WERI-Rb-1 (cell line): ENCODE results near the gene QSOX1.
"Not testable (repeated sequence)": the region's sequence is repeated elsewhere in the genome, so short reads cannot be mapped to it uniquely, and the experiment has no call there.

Experiments used
- DNase-seq: peaks from one replicate; pipeline ENCODE4 v3.0.0-alpha.2; 2020
- H3K27ac ChIP-seq: fragments of 250-450 bp; sonication (Bioruptor Pico); 2 replicates; pipeline ENCODE4 v1.5.1; 2020; ENCODE audit warnings: mild to moderate bottlenecking, moderate library complexity
- H3K27me3 ChIP-seq: fragments of 250-450 bp; sonication (Bioruptor Pico); 2 replicates; pipeline ENCODE4 v1.5.1; 2021; ENCODE audit warnings: mild to moderate bottlenecking, low read depth, moderate library complexity; ENCODE audit not compliant: insufficient read depth, severe bottlenecking
- H3K36me3 ChIP-seq: fragments of 250-450 bp; sonication (Bioruptor Pico); 2 replicates; pipeline ENCODE4 v1.5.1; 2020; ENCODE audit warnings: mild to moderate bottlenecking, moderate library complexity
- H3K4me3 ChIP-seq: 2 replicates; pipeline ENCODE4 v1.5.1; 2011; ENCODE audit warnings: low read depth, mild to moderate bottlenecking, control low read depth, low read length
- H3K9me3 ChIP-seq: fragments of 250-450 bp; sonication (Bioruptor Pico); 2 replicates; pipeline ENCODE4 v1.5.1; 2021; ENCODE audit warnings: mild to moderate bottlenecking, moderate library complexity; ENCODE audit not compliant: severe bottlenecking
- TF ChIP-seq, protein P1 (sequence below): IDR thresholded peaks from 2 replicates; pipeline ENCODE4 v1.5.1; 2011; ENCODE audit warnings: low read depth, mild to moderate bottlenecking, control low read depth, inconsistent platforms, low read length

QSOX1 gene

DNA sequence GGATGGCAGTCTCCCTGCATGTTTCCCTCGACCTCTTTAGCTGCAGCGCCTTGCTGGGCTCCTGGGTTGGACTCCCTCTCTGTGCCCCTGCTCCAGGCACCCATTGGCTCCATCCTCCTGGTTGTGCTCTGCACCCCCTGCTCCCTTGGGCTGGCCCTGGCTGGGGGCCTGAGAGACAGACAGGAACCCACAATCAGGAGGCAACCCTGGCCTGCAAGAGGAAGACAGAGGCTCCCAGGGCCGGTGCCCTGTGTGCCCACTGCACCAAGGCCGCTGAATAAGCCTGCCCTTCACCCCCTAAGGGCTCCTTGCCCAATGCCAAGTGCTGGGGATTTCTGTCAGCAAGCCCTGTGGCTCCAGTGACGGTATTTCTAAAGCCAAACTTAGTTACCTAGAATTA is 43.9 kb downstream of the QSOX1 start:
- H3K9me3 ChIP-seq: no peaks in the 10 kb centered on the region
- DNase-seq: no peak
- H3K4me3 ChIP-seq: peak overlapping the region; percentile 21
- TF ChIP-seq, protein P1, sequence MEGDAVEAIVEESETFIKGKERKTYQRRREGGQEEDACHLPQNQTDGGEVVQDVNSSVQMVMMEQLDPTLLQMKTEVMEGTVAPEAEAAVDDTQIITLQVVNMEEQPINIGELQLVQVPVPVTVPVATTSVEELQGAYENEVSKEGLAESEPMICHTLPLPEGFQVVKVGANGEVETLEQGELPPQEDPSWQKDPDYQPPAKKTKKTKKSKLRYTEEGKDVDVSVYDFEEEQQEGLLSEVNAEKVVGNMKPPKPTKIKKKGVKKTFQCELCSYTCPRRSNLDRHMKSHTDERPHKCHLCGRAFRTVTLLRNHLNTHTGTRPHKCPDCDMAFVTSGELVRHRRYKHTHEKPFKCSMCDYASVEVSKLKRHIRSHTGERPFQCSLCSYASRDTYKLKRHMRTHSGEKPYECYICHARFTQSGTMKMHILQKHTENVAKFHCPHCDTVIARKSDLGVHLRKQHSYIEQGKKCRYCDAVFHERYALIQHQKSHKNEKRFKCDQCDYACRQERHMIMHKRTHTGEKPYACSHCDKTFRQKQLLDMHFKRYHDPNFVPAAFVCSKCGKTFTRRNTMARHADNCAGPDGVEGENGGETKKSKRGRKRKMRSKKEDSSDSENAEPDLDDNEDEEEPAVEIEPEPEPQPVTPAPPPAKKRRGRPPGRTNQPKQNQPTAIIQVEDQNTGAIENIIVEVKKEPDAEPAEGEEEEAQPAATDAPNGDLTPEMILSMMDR: no peak
- no peaks in the 10 kb centered on the region; the same call in 1 of the 2 replicates for H3K36me3 ChIP-seq
- H3K27ac ChIP-seq: peak overlapping the region; percentile 32
- no peaks in the 10 kb centered on the region for H3K27me3 ChIP-seq

DNA sequence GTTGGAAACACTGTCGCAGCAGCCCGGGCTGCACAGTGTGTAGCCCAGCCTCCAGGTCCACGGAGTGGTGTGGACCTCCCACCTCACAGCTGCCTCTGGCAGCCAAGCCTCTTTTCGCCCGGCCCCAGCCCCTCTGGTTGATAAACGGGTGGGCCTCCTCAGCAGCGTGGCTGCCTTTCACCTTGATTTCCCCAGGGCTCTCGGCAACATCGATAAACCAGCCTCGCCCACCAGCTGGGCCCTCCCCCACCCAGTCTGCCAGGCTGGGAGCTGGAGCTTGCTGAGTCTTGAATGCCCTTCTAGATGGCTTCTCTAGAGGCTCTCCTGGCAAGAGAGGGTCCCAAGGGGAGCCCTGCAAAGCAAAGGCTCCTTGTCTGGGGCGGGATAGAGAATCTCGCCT is 44.3 kb downstream of the QSOX1 start:
- no peak for DNase-seq
- H3K36me3 ChIP-seq: no peaks in the 10 kb centered on the region; the same call in 1 of the 2 replicates
- TF ChIP-seq, protein P1: no peak

DNA sequence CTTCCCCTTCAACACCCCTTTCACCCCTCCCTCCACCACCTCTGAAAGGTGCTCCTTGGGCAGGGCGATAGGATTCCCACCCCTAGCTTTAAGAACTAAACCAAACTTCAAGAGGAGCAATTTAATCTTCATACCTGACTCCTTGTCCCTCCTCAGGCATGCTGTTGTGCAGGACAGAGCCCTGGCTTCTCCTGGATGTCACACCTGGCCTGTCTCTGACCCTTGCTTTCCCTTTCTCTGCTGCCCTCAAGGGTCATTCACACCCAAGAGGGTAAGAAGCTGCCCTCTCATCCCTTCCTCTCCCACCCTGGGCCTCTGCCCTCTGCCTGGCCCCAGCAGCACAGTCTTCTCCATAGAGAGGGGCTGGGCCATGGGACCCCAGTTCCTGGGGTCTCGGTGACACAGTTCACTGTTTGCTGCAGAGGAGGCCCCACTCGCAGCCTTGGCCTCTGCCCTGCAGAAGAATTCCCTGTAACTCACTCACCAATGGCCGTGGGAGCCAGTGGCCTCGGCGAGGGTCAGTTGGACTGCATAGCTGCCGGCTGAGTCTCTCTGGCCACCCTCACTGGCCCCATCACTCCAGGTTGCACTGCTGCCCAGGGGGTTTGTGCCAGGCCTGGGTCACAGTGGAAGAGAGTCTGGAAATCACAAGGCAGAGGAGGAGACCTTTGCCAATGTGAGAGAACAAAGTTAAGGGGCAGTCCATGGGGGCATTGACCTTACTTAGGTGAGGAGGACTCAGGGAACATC is 47.0 kb downstream of the QSOX1 start:
- no peaks in the 10 kb centered on the region for H3K27me3 ChIP-seq
- H3K36me3 ChIP-seq: no peaks in the 10 kb centered on the region
- H3K4me3 ChIP-seq: no peak overlapping the region
- DNase-seq: no peak
- no peak overlapping the region for H3K27ac ChIP-seq
- no peaks in the 10 kb centered on the region for H3K9me3 ChIP-seq
- TF ChIP-seq, protein P1: no peak

More for the DNA sequence above, 44.3 kb downstream of the QSOX1 start:
- Histone ChIP-seq H3K4me3 (peak overlapping the region; percentile 21), H3K9me3 (no peaks in the 10 kb centered on the region), H3K27ac (peak overlapping the region; percentile 32; the same call in 1 of the 2 replicates), H3K27me3 (no peaks in the 10 kb centered on the region)

DNA sequence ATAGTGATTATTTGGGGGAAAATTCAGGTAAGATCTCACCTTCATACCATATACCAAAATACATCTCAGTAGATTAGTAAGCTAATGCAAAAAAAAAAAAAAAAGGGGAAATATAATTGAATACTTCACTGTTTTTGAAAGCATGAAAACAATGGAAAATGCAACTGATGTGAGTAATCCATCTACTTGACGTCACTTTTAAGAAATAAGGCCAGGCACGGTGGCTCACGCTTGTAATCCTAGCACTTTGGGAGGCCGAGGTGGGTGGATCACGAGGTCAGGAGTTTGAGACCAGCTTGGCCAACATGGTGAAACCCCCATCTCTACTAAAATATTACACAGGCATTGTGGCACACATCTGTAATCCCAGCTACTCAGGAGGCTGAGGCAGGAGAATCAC is 47.9 kb downstream of the QSOX1 start:
- H3K36me3 ChIP-seq, H3K9me3 ChIP-seq, DNase-seq, H3K4me3 ChIP-seq, H3K27ac ChIP-seq, H3K27me3 ChIP-seq: not testable (repeated sequence)

DNA sequence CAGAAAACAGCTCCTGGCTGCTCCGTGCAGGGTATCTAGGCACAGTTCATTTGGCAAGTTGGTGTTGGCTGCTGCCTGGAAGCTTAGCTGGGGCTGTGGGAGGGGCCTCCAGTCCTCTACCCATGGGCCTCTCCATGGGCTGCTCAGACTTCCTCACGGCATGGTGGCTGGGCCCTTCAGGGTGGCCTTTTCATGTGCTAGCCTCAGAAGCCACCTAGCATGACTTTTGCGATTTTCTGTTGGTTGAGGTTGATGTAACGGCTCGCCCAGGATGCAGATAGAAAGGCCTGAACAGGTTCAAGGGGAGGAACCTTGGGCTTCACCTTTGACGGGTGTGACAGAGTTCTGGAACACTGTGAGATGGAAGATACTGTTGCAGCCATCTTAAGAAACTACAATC is 49.6 kb downstream of the QSOX1 start:
- Histone ChIP-seq H3K4me3 (no peak overlapping the region), H3K9me3 (no peaks in the 10 kb centered on the region), H3K27me3 (no peaks in the 10 kb centered on the region), H3K36me3 (no peaks in the 10 kb centered on the region), H3K27ac (no peak overlapping the region)
- DNase-seq: no peak
- TF ChIP-seq, protein P1: no peak

DNA sequence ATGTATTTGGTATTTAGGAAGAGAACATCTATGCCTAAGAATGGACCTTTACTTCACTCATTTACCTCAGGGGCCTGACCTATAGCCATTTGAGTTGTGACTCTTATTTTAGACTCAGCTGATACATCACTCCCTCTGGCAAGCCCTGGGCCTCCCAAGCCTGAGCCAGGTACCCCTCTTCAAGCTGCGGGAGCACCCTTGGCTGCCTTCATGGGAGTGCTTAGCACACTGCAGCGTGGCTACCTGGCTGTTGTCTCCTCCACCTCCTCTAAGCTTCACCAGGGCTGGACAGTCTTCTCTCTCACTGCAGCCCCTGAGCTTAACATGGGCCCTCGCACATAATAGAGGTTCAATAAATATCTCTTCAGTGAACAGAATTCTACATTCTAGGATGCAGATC is 51.9 kb downstream of the QSOX1 start:
- Histone ChIP-seq H3K27me3 (no peaks in the 10 kb centered on the region), H3K4me3 (no peak overlapping the region), H3K9me3 (no peaks in the 10 kb centered on the region), H3K27ac (no peak overlapping the region), H3K36me3 (no peaks in the 10 kb centered on the region)
- TF ChIP-seq, protein P1: no peak
- DNase-seq: no peak
